Smooth muscle cell (in vitro differentiated cells): ENCODE data around the gene NIP7. TPM values are rescaled to one million over a fixed set of nuclear protein-coding genes. Genes with fewer than 3 reads are reported as not detected.
A peak's percentile ranks its signal among the peaks of the same experiment; 100 is the strongest.

Source experiments
- DNase-seq: peaks from one replicate; lab custom pipeline; 2025; ENCODE audit not compliant: unreplicated experiment; lab: John Stamatoyannopoulos, UW
- H2AFZ ChIP-seq: fragments of 200-600 bp; sonication (generic); 2 replicates; pipeline ENCODE4 v1.6.0; 2016; ENCODE audit warnings: antibody characterized with exemption, low read depth, mild to moderate bottlenecking
- H3F3A ChIP-seq: fragments of 200-600 bp; sonication (generic); 2 replicates; pipeline ENCODE4 v1.6.0; 2017; ENCODE audit warnings: antibody characterized with exemption, low read depth
- H3K27ac ChIP-seq: fragments of 200-600 bp; sonication (generic); 2 replicates; pipeline ENCODE4 v1.5.1; 2016; ENCODE audit warnings: low read depth, mild to moderate bottlenecking
- H3K27me3 ChIP-seq: fragments of 200-600 bp; sonication (generic); 2 replicates; pipeline ENCODE4 v1.6.1; 2016; ENCODE audit warnings: low read depth, mild to moderate bottlenecking
- H3K36me3 ChIP-seq: fragments of 200-600 bp; sonication (generic); 2 replicates; pipeline ENCODE4 v1.5.1; 2016; ENCODE audit warnings: low read depth
- H3K4me1 ChIP-seq: fragments of 200-600 bp; sonication (generic); 2 replicates; pipeline ENCODE4 v1.5.1; 2016; ENCODE audit warnings: low read depth
- H3K4me2 ChIP-seq: fragments of 200-600 bp; sonication (generic); 2 replicates; pipeline ENCODE4 v1.6.0; 2016; ENCODE audit warnings: mild to moderate bottlenecking
- H3K4me3 ChIP-seq: fragments of 200-600 bp; sonication (generic); 2 replicates; pipeline ENCODE4 v1.5.1; 2016; ENCODE audit warnings: mild to moderate bottlenecking
- H3K79me2 ChIP-seq: fragments of 200-600 bp; sonication (generic); 2 replicates; pipeline ENCODE4 v1.6.0; 2016; ENCODE audit warnings: low read depth, mild to moderate bottlenecking
- H3K9ac ChIP-seq: fragments of 200-600 bp; sonication (generic); 2 replicates; pipeline ENCODE4 v1.6.0; 2016; ENCODE audit warnings: low read depth
- H3K9me3 ChIP-seq: fragments of 200-600 bp; sonication (generic); replicated peaks from 2 replicates; pipeline ENCODE4 v1.5.1; 2016; ENCODE audit warnings: low read depth
- H4K20me1 ChIP-seq: fragments of 200-600 bp; sonication (generic); 2 replicates; pipeline ENCODE4 v1.6.0; 2016; ENCODE audit warnings: low read depth
- WGBS: methylation state at CpG from one replicate; pipeline ENCODE4 v1.1.7; 2016; ENCODE audit warnings: low lambda C conversion rate; 5-methylcytosine and 5-hydroxymethylcytosine counted together
- polyA plus RNA-seq: library from polyadenylated mRNA; unstranded; fragments of >200 nt; fragmentation: Nextera tagmentation; extraction: Ambion mirVana; gene quantifications from 2 replicates; pipeline ENCODE4 v1.2.1, GENCODE V29; 2016
- total RNA-seq: library from RNA; depleted of rRNA; stranded (reverse); fragments of >200 nt; gene quantifications from 2 replicates; pipeline ENCODE4 v1.2.3, GENCODE V29; 2014
- TF ChIP-seq, protein P1 (sequence below): fragments of 200-600 bp; sonication (generic); IDR thresholded peaks from 2 replicates; pipeline ENCODE4 v1.5.1; 2017; ENCODE audit warnings: borderline replicate concordance, mild to moderate bottlenecking, antibody characterized with exemption; ENCODE audit not compliant: insufficient read depth, poor library complexity, severe bottlenecking

Gene NIP7
- total and polyA plus RNA-seq, 2 experiments from 2014 or later: 17.0 to 20.3 TPM

DNA sequence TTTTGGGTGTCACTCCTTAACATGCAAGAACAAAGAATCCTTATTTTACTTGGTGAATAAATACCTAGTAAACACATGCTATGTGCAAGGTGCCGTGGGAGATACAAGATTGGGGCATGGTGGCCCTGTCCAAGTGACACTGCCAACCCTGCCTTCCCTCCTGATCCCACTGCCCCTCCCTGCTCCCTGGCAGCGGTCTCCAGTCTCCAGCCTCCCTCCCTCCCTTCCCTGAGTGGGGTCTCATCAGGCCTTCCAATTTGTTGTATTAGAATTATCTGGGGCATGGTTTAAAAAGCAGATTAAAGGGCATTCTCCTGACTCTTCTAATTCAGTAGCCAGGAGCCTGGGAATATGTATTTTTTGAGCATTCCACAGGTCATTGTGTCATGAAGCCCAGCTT, 24.5 kb downstream of the NIP7 start:
- Histone ChIP-seq H3K4me2 (no peak overlapping the region), H3K4me1 (no peaks in the 10 kb centered on the region), H2AFZ (no peak overlapping the region), H3K4me3 (no peak overlapping the region), H4K20me1 (peaks cover 10% of the 10 kb centered on the region), H3K79me2 (no peaks in the 10 kb centered on the region), H3K27me3 (no peaks in the 10 kb centered on the region), H3K9ac (no peak overlapping the region), H3K9me3 (no peaks in the 10 kb centered on the region), H3K27ac (no peak overlapping the region), H3F3A (no peaks in the 10 kb centered on the region), H3K36me3 (peaks cover 3% of the 10 kb centered on the region)
- TF ChIP-seq, protein P1, sequence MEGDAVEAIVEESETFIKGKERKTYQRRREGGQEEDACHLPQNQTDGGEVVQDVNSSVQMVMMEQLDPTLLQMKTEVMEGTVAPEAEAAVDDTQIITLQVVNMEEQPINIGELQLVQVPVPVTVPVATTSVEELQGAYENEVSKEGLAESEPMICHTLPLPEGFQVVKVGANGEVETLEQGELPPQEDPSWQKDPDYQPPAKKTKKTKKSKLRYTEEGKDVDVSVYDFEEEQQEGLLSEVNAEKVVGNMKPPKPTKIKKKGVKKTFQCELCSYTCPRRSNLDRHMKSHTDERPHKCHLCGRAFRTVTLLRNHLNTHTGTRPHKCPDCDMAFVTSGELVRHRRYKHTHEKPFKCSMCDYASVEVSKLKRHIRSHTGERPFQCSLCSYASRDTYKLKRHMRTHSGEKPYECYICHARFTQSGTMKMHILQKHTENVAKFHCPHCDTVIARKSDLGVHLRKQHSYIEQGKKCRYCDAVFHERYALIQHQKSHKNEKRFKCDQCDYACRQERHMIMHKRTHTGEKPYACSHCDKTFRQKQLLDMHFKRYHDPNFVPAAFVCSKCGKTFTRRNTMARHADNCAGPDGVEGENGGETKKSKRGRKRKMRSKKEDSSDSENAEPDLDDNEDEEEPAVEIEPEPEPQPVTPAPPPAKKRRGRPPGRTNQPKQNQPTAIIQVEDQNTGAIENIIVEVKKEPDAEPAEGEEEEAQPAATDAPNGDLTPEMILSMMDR: no peak
- WGBS: 97% methylated on average over 2 of the region's 2 CpGs
- no peak for DNase-seq

DNA sequence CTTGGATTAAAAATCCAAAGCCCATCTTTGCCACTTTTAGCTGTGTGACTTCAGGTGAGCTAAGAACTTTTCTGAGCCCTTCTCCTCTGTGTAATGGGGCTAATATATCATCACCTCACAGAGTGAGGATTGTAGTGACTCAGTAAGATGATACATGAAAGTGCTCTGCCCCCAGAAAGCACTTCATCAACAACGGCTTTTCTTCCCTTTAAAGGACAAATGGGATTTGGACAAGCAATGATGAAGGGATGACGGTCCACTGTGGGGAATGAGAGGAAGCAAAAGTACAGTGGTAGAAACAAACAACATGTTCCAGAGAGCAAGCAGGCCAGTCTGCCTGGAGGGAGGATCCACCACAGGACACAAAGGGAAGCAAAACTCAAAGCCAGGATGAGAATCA, 26.3 kb downstream of the NIP7 start:
- no peaks in the 10 kb centered on the region for H3K9me3 ChIP-seq
- H3K4me1 ChIP-seq: no peaks in the 10 kb centered on the region
- WGBS: 74% methylated on average over 2 of the region's 2 CpGs
- TF ChIP-seq, protein P1: no peak
- peaks cover 3% of the 10 kb centered on the region for H3K36me3 ChIP-seq
- no peak for DNase-seq
- no peak overlapping the region for H3K4me2 ChIP-seq
- H4K20me1 ChIP-seq: peaks cover 10% of the 10 kb centered on the region
- no peak overlapping the region for H3K9ac ChIP-seq
- no peak overlapping the region for H3K4me3 ChIP-seq
- H3K79me2 ChIP-seq: no peaks in the 10 kb centered on the region
- H3K27me3 ChIP-seq: no peaks in the 10 kb centered on the region
- no peak overlapping the region for H3K27ac ChIP-seq
- peaks cover 3% of the 10 kb centered on the region for H3F3A ChIP-seq
- H2AFZ ChIP-seq: no peak overlapping the region

DNA sequence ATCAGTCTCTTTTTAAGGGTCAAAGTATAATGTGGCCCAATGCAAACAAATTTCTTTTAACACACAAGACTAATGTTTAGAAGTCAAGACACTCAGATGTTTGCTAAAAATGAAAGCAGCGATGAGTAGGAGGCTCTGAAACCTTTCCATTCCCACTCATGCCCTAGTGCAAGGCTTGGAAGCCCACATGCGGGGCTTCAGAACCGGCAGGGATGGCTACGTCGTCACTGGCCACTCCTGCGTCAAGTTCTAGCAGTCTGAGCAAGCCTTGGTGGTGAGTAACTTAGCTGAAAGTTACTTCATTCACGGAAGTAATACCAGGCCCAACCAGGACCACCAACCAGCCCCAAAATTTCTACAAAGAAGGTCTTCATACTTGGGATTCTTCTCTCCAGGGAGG, 26.9 kb downstream of the NIP7 start:
- no peak for DNase-seq
- TF ChIP-seq, protein P1: no peak
- WGBS: 93% methylated on average over 7 of the region's 7 CpGs
- peaks cover 3% of the 10 kb centered on the region for H3F3A ChIP-seq
- no peak overlapping the region for H3K4me2 ChIP-seq
- H3K9me3 ChIP-seq: no peaks in the 10 kb centered on the region
- no peak overlapping the region for H3K27ac ChIP-seq
- H4K20me1 ChIP-seq: peaks cover 10% of the 10 kb centered on the region
- no peaks in the 10 kb centered on the region for H3K27me3 ChIP-seq
- no peaks in the 10 kb centered on the region for H3K4me1 ChIP-seq
- peaks cover 3% of the 10 kb centered on the region for H3K36me3 ChIP-seq
- no peak overlapping the region for H3K9ac ChIP-seq
- H3K4me3 ChIP-seq: no peak overlapping the region
- no peak overlapping the region for H2AFZ ChIP-seq
- H3K79me2 ChIP-seq: no peaks in the 10 kb centered on the region

DNA sequence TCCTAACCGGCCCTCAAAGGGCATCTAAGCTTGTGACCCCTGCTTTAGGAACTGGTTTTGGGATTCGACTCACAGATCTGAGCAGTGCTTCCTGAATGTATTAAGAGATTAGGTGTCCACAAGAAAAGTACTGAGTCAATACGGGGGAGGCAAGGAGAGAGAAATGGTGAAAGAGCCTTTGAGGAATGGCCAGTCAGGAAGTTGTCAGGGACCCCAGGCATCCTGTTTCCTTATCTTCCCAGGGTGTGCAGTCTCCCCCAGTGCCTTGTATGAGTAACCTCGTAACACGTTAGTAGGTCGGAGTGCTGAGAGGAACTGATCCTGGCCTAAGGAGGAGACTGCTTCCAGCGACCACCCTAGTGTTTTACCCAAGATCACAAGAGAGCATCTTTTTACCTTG, 28.4 kb downstream of the NIP7 start:
- Histone ChIP-seq H3K79me2 (peaks cover under 1% of the 10 kb centered on the region), H3K27me3 (no peaks in the 10 kb centered on the region), H3K4me1 (no peaks in the 10 kb centered on the region), H3K36me3 (peaks cover 13% of the 10 kb centered on the region), H2AFZ (no peak overlapping the region), H3K4me3 (no peak overlapping the region), H3K9ac (no peak overlapping the region), H3K27ac (peak overlapping the region; percentile 78), H3K9me3 (no peaks in the 10 kb centered on the region), H3F3A (peaks cover 3% of the 10 kb centered on the region), H3K4me2 (peak overlapping the region; percentile 41), H4K20me1 (peaks cover 10% of the 10 kb centered on the region)
- TF ChIP-seq, protein P1: no peak
- 19% methylated on average over 7 of the region's 7 CpGs for WGBS
- no peak for DNase-seq
